Right lobe of liver (tissue), 6 donors: Measurements from ENCODE around the gene SORL1. TPM values are rescaled to one million over a fixed set of nuclear protein-coding genes. Genes with fewer than 3 reads are reported as not detected.

ENCODE experiments used
- ATAC-seq, 4 donors: fragments of 200-7000 bp; cut with Tn5 transposase; one replicate each; pipeline ENCODE4 v1.9.1; 2020; ENCODE audit warnings: mild to moderate bottlenecking in 4 of 4, moderate library complexity in 4 of 4
- DNase-seq, 3 donors: peaks; one replicate each; pipeline ENCODE4 v3.0.0-alpha.2; 2020
- H3K27ac ChIP-seq, 3 donors: fragments of 200-600 bp; one replicate each; pipeline ENCODE4 v1.8.0; 2022
- H3K27me3 ChIP-seq, 2 donors: fragments of 200-600 bp; one replicate each; pipeline ENCODE4 v1.8.0; 2022
- H3K36me3 ChIP-seq, 4 donors: fragments of 200-600 bp; sonication (generic) in 1 of 4; one replicate each; pipeline versions ENCODE4 v1.5.1 to v1.8.0; 2017 to 2022; ENCODE audit warnings: control low read depth in 1 of 4
- H3K4me1 ChIP-seq, 4 donors: fragments of 200-600 bp; sonication (generic) in 1 of 4; one replicate each; pipeline versions ENCODE4 v1.5.1 to v1.8.0; 2017 to 2022; ENCODE audit warnings: control low read depth in 1 of 4
- H3K4me3 ChIP-seq, 3 donors: fragments of 200-600 bp; one replicate each; pipeline ENCODE4 v1.8.0; 2022
- H3K9me3 ChIP-seq, 4 donors: fragments of 200-600 bp; sonication (generic) in 1 of 4; one replicate each; pipeline versions ENCODE4 v1.5.1 to v1.8.0; 2017 to 2022; ENCODE audit warnings: control low read depth in 1 of 4
- CTCF ChIP-seq, 4 donors: fragments of 200-600 bp in 3 of 4; fragments of 450-650 bp in 1 of 4; IDR thresholded peaks; one replicate each; pipeline versions ENCODE4 v1.5.1 to v1.8.0; 2016 to 2022; ENCODE audit warnings: antibody characterized with exemption in 4 of 4, mild to moderate bottlenecking in 2 of 4
- POLR2A ChIP-seq: fragments of 450-650 bp; IDR thresholded peaks from one replicate; pipeline ENCODE4 v1.6.1; 2017; ENCODE audit warnings: antibody characterized with exemption, mild to moderate bottlenecking
- WGBS: methylation state at CpG from one replicate; pipeline ENCODE4 v1.1.6; 2018; ENCODE audit warnings: low coverage, low lambda C conversion rate; ENCODE audit not compliant: insufficient coverage; ENCODE audit errors: missing lambda C conversion rate; 5-methylcytosine and 5-hydroxymethylcytosine counted together
- intact Hi-C, 2 donors: fragments of 100-400 bp; cut with DNase I; formaldehyde crosslinking; loops; one replicate each; pipeline versions ENCODE4 v1.11.2 to v1.14.1; 2022
- total RNA-seq, 6 experiments: library from RNA; depleted of rRNA in 2 of 6; stranded (reverse); fragments of >200 nt in 2 of 6; fragmentation: NEBNext Ultra II Directional in 3 of 6; extraction: Animal tissue kit (Norgen Biotek cat#: 25700) in 3 of 6; gene quantifications; one replicate each; pipeline versions ENCODE4 v1.1.0 to v1.2.4, GENCODE V29; 2016 to 2023
- donor health status: DM: no; HTN: yes; CAD: no.
- donor health status: DM: no; HTN: no; CAD: no.
- donor health status: DM: no; HTN: no; CAD: no.
- donor health status: DM: no; HTN: yes; CAD: no.
- donor health status: DM: no; HTN: yes; CAD: no.

The SORL1 gene
- total RNA-seq, 6 experiments from 2014 or later, result 45.2 to 137 (median 73.8) TPM

GRCh38 chr11:121644187-121644512, 192.0 kb downstream of the SORL1 start:
- no peak for TF ChIP-seq CTCF (IDR thresholded peaks at IDR 0.05)
- TF ChIP-seq POLR2A, result no peak
- Histone ChIP-seq H3K36me3 (no peaks in the 10 kb centered on the region), H3K9me3 (no peaks in the 10 kb centered on the region), H3K27ac (no peak overlapping the region), H3K4me3 (no peak overlapping the region), H3K4me1 (no peaks in the 10 kb centered on the region), H3K27me3 (no peaks in the 10 kb centered on the region)
- DNase-seq, result no peak
- WGBS, result 68% methylated on average over 4 of the region's 4 CpGs
- no peak for ATAC-seq
- intact Hi-C loops, result no loop called here

- no peaks in the 10 kb centered on the region for H3K36me3 ChIP-seq
- 73% methylated on average over 2 of the region's 2 CpGs for WGBS
- no peaks in the 10 kb centered on the region for H3K27me3 ChIP-seq
- intact Hi-C loops, result no loop called here
- H3K9me3 ChIP-seq, result no peaks in the 10 kb centered on the region
- no peak for ATAC-seq
- TF ChIP-seq POLR2A, result no peak
- no peak for TF ChIP-seq CTCF (IDR thresholded peaks at IDR 0.05)
- H3K4me1 ChIP-seq, result no peaks in the 10 kb centered on the region
- no peak for DNase-seq
- H3K27ac ChIP-seq, result no peak overlapping the region
- H3K4me3 ChIP-seq, result no peak overlapping the region
Observed at GRCh38 chr11:121645001-121645400, 192.9 kb downstream of the SORL1 start.

- ATAC-seq, result no peak
- no peak overlapping the region for H3K27ac ChIP-seq
- no peaks in the 10 kb centered on the region for H3K27me3 ChIP-seq
- H3K4me3 ChIP-seq, result no peak overlapping the region
- H3K36me3 ChIP-seq, result no peaks in the 10 kb centered on the region
- intact Hi-C loops, result no loop called here
- DNase-seq, result no peak
- no peaks in the 10 kb centered on the region for H3K4me1 ChIP-seq
- 100% methylated on average over 1 of the region's 1 CpG for WGBS
- H3K9me3 ChIP-seq, result no peaks in the 10 kb centered on the region
- TF ChIP-seq CTCF (IDR thresholded peaks at IDR 0.05), result no peak
- TF ChIP-seq POLR2A, result no peak
Observed at GRCh38 chr11:121645596-121645995, 193.5 kb downstream of the SORL1 start.

- 79% methylated on average over 3 of the region's 4 CpGs for WGBS
- no peak for TF ChIP-seq CTCF (IDR thresholded peaks at IDR 0.05)
- no peak for TF ChIP-seq POLR2A
- no peaks in the 10 kb centered on the region for H3K9me3 ChIP-seq
- no peak for DNase-seq
- H3K27me3 ChIP-seq, result no peaks in the 10 kb centered on the region
- no peak for ATAC-seq
- intact Hi-C loops, result no loop called here
- no peaks in the 10 kb centered on the region for H3K4me1 ChIP-seq
- H3K4me3 ChIP-seq, result no peak overlapping the region
- no peaks in the 10 kb centered on the region for H3K36me3 ChIP-seq
- H3K27ac ChIP-seq, result no peak overlapping the region
Observed at GRCh38 chr11:121648306-121648705, 196.2 kb downstream of the SORL1 start.

- Histone ChIP-seq H3K36me3 (no peaks in the 10 kb centered on the region), H3K27me3 (no peaks in the 10 kb centered on the region), H3K4me3 (no peak overlapping the region), H3K27ac (no peak overlapping the region), H3K9me3 (no peaks in the 10 kb centered on the region), H3K4me1 (no peaks in the 10 kb centered on the region)
- DNase-seq, result no peak
- WGBS, result 55% methylated on average over 6 of the region's 6 CpGs
- no peak for ATAC-seq
- TF ChIP-seq POLR2A (no peak), CTCF (IDR thresholded peaks at IDR 0.05) (no peak)
- intact Hi-C loops, result loop anchor here (10.0 kb wide), 2 partner anchors 565 to 855 kb away; no protein-coding TSS in a partner anchor
Observed at GRCh38 chr11:121649798-121650197, 197.7 kb downstream of the SORL1 start.
